ENCODE results near the gene GJA3. TPM values are rescaled to one million over a fixed set of nuclear protein-coding genes. Genes with fewer than 3 reads are reported as not detected.
"Not testable (repeated sequence)": the region's sequence is repeated elsewhere in the genome, so short reads cannot be mapped to it uniquely, and the experiment has no call there.

Gene GJA3
- polyA plus RNA-seq, 1 experiment = 0.13 TPM

DNA sequence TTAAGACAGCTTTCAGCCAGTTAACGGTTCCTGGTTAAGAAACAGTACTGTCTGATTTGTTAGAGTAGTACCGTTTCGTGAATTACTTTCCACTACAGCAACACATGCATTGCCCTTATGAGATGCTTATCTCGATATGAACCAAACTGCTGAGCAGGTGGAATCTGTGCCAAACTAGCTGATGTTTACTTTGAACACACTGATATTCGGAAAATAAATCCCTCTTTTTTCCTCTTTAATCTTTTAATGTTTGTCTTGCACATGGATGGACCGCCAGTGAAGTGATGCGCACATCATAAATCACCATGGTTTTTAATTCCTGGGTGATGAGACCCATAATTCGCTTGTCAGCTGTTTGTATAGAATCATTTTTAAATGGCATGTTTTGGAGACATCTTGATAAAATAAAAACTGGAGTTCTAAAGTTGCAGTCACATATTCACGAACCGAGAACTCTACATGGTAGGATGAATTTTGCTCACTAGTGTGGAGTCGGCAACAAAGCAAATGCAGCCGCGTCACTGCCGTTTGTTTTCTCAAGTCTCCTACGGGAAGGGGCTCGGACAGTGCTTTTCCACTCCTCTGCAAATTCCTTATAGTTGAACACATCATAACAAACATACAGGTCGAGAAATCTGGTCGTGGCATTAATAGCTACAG lies 1.1 kb downstream of the GJA3 start:
- TF ChIP-seq, protein P1, sequence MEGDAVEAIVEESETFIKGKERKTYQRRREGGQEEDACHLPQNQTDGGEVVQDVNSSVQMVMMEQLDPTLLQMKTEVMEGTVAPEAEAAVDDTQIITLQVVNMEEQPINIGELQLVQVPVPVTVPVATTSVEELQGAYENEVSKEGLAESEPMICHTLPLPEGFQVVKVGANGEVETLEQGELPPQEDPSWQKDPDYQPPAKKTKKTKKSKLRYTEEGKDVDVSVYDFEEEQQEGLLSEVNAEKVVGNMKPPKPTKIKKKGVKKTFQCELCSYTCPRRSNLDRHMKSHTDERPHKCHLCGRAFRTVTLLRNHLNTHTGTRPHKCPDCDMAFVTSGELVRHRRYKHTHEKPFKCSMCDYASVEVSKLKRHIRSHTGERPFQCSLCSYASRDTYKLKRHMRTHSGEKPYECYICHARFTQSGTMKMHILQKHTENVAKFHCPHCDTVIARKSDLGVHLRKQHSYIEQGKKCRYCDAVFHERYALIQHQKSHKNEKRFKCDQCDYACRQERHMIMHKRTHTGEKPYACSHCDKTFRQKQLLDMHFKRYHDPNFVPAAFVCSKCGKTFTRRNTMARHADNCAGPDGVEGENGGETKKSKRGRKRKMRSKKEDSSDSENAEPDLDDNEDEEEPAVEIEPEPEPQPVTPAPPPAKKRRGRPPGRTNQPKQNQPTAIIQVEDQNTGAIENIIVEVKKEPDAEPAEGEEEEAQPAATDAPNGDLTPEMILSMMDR (IDR thresholded peaks at IDR 0.05; ENCODE audit: insufficient read depth, low read depth, low read length) = no peak
- peak overlapping the region; percentile 40 for H3K4me3 ChIP-seq (ENCODE audit: low read depth, low read length)
- POLR2A ChIA-PET = no interaction called here

DNA sequence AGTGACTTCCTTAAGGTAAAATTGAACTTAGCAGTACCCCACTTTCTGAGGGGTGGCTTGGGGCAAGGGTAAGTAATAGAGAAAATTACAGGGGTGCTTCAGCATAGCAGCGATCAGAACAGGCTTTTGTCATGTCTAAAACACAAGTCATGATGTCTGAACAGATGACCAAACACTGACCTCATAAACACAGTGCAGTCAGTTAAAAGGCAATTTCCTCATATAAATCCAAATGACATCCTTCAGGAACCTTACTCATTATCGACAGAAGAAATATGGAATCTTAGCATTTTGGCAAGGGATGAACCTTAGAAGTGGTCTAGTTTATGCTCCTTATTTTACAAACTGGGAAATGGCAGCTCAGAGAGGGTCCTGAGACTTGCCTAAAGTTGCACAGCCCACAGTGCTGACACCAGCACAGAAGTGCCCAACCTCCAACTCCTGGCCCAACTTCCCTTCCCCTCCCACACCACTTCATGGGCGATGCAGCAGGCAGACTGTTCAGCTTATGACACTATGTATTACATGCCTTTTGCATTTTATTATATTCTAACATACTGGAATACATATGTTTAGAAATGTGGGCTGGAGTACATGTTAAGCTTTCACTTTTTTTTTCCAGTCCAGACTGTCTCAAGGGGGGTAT lies 3.6 kb downstream of the GJA3 start:
- ChIA-PET POLR2A (no interaction called here), CTCF (interaction anchor here (0.9 to 1.4 kb wide), 2 partner anchors 66 to 207 kb away, joined by 3 to 4 read pairs; no protein-coding TSS in a partner anchor)
- DNase-seq (ENCODE audit: low read depth) = no peak
- peaks cover 5% of the 10 kb centered on the region for H3K27me3 ChIP-seq (ENCODE audit: control insufficient read depth, insufficient read depth, low read length)
- no peaks in the 10 kb centered on the region for H3K36me3 ChIP-seq (ENCODE audit: control insufficient read depth, insufficient read depth, low read length)
- H3K4me3 ChIP-seq (ENCODE audit: low read depth, low read length) = no peak overlapping the region
- TF ChIP-seq, protein P1 (IDR thresholded peaks at IDR 0.05; ENCODE audit: insufficient read depth, low read depth, low read length) = no peak

More for the DNA sequence above, 1.1 kb downstream of the GJA3 start:
- Histone ChIP-seq H3K36me3 (ENCODE audit: control insufficient read depth, insufficient read depth, low read length) (no peaks in the 10 kb centered on the region), H3K27me3 (ENCODE audit: control insufficient read depth, insufficient read depth, low read length) (peaks cover 4% of the 10 kb centered on the region)
- CTCF ChIA-PET = interaction anchor here (0.8 to 1.5 kb wide), 4 partner anchors 28 to 203 kb away, joined by 3 read pairs; no protein-coding TSS in a partner anchor
- no peak for DNase-seq (ENCODE audit: low read depth)

DNA sequence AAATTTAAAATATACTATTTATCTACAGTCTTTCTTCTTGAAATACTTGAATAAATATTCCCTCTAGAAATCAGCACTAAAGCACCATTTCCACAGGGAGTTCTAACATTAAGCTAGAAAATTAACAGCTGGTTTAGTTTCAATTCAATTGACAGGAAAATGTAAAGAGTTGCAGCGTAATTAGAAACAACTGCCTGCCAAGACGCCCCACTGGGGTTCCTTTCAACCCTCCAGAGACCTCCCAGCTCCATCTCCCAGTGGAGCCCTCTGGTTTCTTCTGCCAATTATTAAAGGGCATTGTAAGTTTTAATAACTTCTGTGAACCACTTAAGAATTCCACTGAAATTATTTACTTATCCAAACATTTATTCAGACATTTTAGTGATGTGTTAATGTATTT lies 4.2 kb downstream of the GJA3 start:
- DNase-seq (ENCODE audit: low read depth) = no peak
- no peak overlapping the region for H3K4me3 ChIP-seq (ENCODE audit: low read depth, low read length)
- no peaks in the 10 kb centered on the region for H3K36me3 ChIP-seq (ENCODE audit: control insufficient read depth, insufficient read depth, low read length)
- ChIA-PET CTCF (interaction anchor here (1.4 kb wide), 1 partner anchor 66 kb away, joined by 4 read pairs; no protein-coding TSS in a partner anchor), POLR2A (no interaction called here)
- peaks cover 5% of the 10 kb centered on the region for H3K27me3 ChIP-seq (ENCODE audit: control insufficient read depth, insufficient read depth, low read length)
- TF ChIP-seq, protein P1 (IDR thresholded peaks at IDR 0.05; ENCODE audit: insufficient read depth, low read depth, low read length) = no peak

DNA sequence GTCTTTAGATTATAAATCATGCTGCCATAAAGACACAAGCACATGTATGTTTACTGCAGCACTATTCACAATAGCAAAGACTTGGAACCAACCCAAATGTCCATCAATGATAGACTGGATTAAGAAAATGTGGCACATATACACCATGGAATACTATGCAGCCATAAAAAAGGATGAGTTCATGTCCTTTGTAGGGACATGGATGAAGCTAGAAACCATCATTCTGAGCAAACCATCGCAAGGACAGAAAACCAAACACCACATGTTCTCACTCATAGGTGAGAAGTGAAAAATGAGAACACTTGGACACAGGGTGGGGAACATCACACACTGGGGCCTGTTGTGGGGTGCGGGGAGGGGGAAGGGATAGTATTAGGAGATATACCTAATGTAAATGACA lies 7.6 kb downstream of the GJA3 start:
- DNase-seq (ENCODE audit: low read depth); H3K4me3 ChIP-seq (ENCODE audit: low read depth, low read length); H3K36me3 ChIP-seq (ENCODE audit: control insufficient read depth, insufficient read depth, low read length); CTCF ChIA-PET; POLR2A ChIA-PET: not testable (repeated sequence)
- peaks cover 11% of the 10 kb centered on the region for H3K27me3 ChIP-seq (ENCODE audit: control insufficient read depth, insufficient read depth, low read length)

DNA sequence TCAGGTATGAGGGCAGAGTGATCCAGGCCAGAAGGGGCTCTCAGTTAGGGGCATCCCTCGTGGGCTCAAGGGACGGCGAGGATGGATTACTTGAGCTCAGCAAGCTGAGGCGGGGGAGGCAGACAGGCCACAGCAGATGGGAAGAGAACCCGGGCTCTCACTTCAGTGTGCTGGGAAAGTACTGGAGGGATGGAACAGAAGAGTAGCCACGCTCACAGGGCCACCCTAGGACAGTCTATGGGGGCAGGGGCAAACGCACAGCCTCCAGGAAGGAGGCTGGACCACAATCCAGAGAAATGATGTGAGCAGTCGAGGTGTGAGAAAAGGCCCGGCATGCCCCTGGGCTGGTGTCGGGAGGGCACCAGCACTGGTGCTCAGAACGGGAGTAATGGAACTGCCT lies 9.2 kb downstream of the GJA3 start:
- POLR2A ChIA-PET = no interaction called here
- DNase-seq (ENCODE audit: low read depth) = no peak
- no peak overlapping the region for H3K4me3 ChIP-seq (ENCODE audit: low read depth, low read length)
- H3K36me3 ChIP-seq (ENCODE audit: control insufficient read depth, insufficient read depth, low read length) = no peaks in the 10 kb centered on the region
- TF ChIP-seq, protein P1 (IDR thresholded peaks at IDR 0.05; ENCODE audit: insufficient read depth, low read depth, low read length) = no peak
- CTCF ChIA-PET = no interaction called here
- H3K27me3 ChIP-seq (ENCODE audit: control insufficient read depth, insufficient read depth, low read length) = peaks cover 14% of the 10 kb centered on the region

All from BJ (cell line).